ENCODE results near the gene PHLDA3. TPM values are rescaled to one million over a fixed set of nuclear protein-coding genes. Genes with fewer than 3 reads are reported as not detected.
A peak's percentile ranks its signal among the peaks of the same experiment; 100 is the strongest.

The PHLDA3 gene
- total RNA-seq, 1 donor from 2014 or later: 115 TPM

- no peak for DNase-seq (ENCODE audit: low spot score)
- no peak for TF ChIP-seq CTCF (IDR thresholded peaks at IDR 0.05)
- Mint-ChIP-seq H3K27me3 (ENCODE audit: low read depth) (no peaks in the 10 kb centered on the region), H3K4me3 (ENCODE audit: unreplicated experiment) (no peak overlapping the region), H3K9me3 (ENCODE audit: low read depth) (no peaks in the 10 kb centered on the region), H3K36me3 (ENCODE audit: low read depth) (peaks cover 6% of the 10 kb centered on the region), H3K4me1 (ENCODE audit: low read depth) (peaks cover 43% of the 10 kb centered on the region), H3K27ac (ENCODE audit: unreplicated experiment) (no peak overlapping the region)
These were observed 2.8 kb upstream of the PHLDA3 start for GRCh38 chr1:201471772-201472171.

GRCh38 chr1:201470581-201470980 is 1.6 kb upstream of the PHLDA3 start:
- Mint-ChIP-seq H3K27me3 (ENCODE audit: low read depth) (no peaks in the 10 kb centered on the region), H3K27ac (ENCODE audit: unreplicated experiment) (no peak overlapping the region)
- no peak for DNase-seq (ENCODE audit: low spot score)

GRCh38 chr1:201469645-201470074 is 672 bp upstream of the PHLDA3 start:
- no peak for TF ChIP-seq CTCF (IDR thresholded peaks at IDR 0.05)
- Mint-ChIP-seq H3K4me1 (ENCODE audit: low read depth) (peaks cover 45% of the 10 kb centered on the region), H3K36me3 (ENCODE audit: low read depth) (peaks cover 13% of the 10 kb centered on the region), H3K4me3 (ENCODE audit: unreplicated experiment) (peak overlapping the region; percentile 98), H3K27me3 (ENCODE audit: low read depth) (no peaks in the 10 kb centered on the region), H3K9me3 (ENCODE audit: low read depth) (no peaks in the 10 kb centered on the region), H3K27ac (ENCODE audit: unreplicated experiment) (peak overlapping the region; percentile 61)
- no peak for DNase-seq (ENCODE audit: low spot score)

More at GRCh38 chr1:201470581-201470980, 1.6 kb upstream of the PHLDA3 start:
- Mint-ChIP-seq H3K4me1 (ENCODE audit: low read depth) (peaks cover 45% of the 10 kb centered on the region), H3K4me3 (ENCODE audit: unreplicated experiment) (no peak overlapping the region), H3K9me3 (ENCODE audit: low read depth) (no peaks in the 10 kb centered on the region), H3K36me3 (ENCODE audit: low read depth) (peaks cover 7% of the 10 kb centered on the region)
- TF ChIP-seq CTCF (IDR thresholded peaks at IDR 0.05): no peak

GRCh38 chr1:201468501-201468843 is 516 bp downstream of the PHLDA3 start:
- peak overlapping the region; percentile 92 for H3K27ac Mint-ChIP-seq (ENCODE audit: unreplicated experiment)
- DNase-seq (ENCODE audit: low spot score): no peak

GRCh38 chr1:201466492-201466891 is 2.5 kb downstream of the PHLDA3 start:
- H3K4me3 Mint-ChIP-seq (ENCODE audit: unreplicated experiment): peak overlapping the region; percentile 98
- peaks cover 18% of the 10 kb centered on the region for H3K36me3 Mint-ChIP-seq (ENCODE audit: low read depth)
- no peaks in the 10 kb centered on the region for H3K27me3 Mint-ChIP-seq (ENCODE audit: low read depth)
- peaks cover 72% of the 10 kb centered on the region for H3K4me1 Mint-ChIP-seq (ENCODE audit: low read depth)
- peak overlapping the region; percentile 68 for H3K27ac Mint-ChIP-seq (ENCODE audit: unreplicated experiment)
- TF ChIP-seq CTCF (IDR thresholded peaks at IDR 0.05): no peak
- no peaks in the 10 kb centered on the region for H3K9me3 Mint-ChIP-seq (ENCODE audit: low read depth)
- DNase-seq (ENCODE audit: low spot score): no peak

More at GRCh38 chr1:201468501-201468843, 516 bp downstream of the PHLDA3 start:
- H3K9me3 Mint-ChIP-seq (ENCODE audit: low read depth): no peaks in the 10 kb centered on the region
- peak; percentile 46 for TF ChIP-seq CTCF (IDR thresholded peaks at IDR 0.05)
- H3K27me3 Mint-ChIP-seq (ENCODE audit: low read depth): no peaks in the 10 kb centered on the region
- H3K4me1 Mint-ChIP-seq (ENCODE audit: low read depth): peaks cover 56% of the 10 kb centered on the region
- H3K4me3 Mint-ChIP-seq (ENCODE audit: unreplicated experiment): peak overlapping the region; percentile 98
- H3K36me3 Mint-ChIP-seq (ENCODE audit: low read depth): peaks cover 18% of the 10 kb centered on the region
